Measurements from ENCODE around the gene WBP1.
A peak's percentile ranks its signal among the peaks of the same experiment; 100 is the strongest.

WBP1 gene

DNA sequence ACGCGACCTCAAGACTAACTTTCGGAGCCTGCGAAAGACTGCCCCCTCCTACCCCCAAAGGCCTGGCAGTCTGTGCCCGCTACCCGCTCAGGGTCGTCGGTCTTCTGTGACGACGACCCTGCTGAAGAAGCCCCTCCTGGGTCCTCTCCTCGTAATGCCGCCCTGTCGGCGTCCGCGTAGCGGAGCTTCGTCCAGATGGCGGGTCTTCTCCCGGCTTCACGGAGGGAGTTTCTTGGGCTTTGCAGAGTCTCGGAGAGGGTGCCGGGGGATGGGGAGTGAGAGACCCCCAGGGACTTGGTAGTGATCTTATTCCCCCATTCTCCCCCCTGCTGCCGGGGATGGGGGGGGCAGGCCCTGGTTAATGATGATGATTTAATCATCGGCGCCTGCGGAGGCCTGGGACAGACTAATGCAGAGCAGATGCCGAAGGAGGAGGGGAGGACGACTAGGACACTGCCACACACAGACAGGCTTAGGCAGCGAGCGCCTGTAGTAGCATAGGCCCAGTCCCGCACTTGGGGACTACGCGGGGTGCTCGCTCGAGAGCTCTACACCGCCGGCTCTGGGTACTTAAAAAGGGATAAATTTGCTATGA lies 49.8 kb downstream of the WBP1 start:
- H3K9me3 ChIP-seq (ENCODE audit: insufficient read depth, low read length): no peaks in the 10 kb centered on the region
- TF ChIP-seq EZH2phosphoT487 (conservative IDR thresholded peaks at IDR 0.05; ENCODE audit: low read length): no peak
- TF ChIP-seq, protein P1, sequence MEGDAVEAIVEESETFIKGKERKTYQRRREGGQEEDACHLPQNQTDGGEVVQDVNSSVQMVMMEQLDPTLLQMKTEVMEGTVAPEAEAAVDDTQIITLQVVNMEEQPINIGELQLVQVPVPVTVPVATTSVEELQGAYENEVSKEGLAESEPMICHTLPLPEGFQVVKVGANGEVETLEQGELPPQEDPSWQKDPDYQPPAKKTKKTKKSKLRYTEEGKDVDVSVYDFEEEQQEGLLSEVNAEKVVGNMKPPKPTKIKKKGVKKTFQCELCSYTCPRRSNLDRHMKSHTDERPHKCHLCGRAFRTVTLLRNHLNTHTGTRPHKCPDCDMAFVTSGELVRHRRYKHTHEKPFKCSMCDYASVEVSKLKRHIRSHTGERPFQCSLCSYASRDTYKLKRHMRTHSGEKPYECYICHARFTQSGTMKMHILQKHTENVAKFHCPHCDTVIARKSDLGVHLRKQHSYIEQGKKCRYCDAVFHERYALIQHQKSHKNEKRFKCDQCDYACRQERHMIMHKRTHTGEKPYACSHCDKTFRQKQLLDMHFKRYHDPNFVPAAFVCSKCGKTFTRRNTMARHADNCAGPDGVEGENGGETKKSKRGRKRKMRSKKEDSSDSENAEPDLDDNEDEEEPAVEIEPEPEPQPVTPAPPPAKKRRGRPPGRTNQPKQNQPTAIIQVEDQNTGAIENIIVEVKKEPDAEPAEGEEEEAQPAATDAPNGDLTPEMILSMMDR (IDR thresholded peaks at IDR 0.05; ENCODE audit: insufficient read depth, low read length, poor library complexity, severe bottlenecking): no peak
- H3K27ac ChIP-seq (ENCODE audit: low read depth, low read length): peak overlapping the region; percentile 90
- 0 out of 2 replicates have a peak, but pooled peaks cover 3% of the 10 kb centered on the region for H3K79me2 ChIP-seq (ENCODE audit: insufficient read depth, low read length)
- no peaks in the 10 kb centered on the region for H3K27me3 ChIP-seq (ENCODE audit: low read length)
- H4K20me1 ChIP-seq (ENCODE audit: low read depth, low read length): no peaks in the 10 kb centered on the region
- H3F3A ChIP-seq (ENCODE audit: insufficient read depth): peaks cover 4% of the 10 kb centered on the region; the same call in 1 of the 2 replicates
- H2AFZ ChIP-seq (ENCODE audit: low read depth, low read length, severe bottlenecking): peak overlapping the region; percentile 98
- no peaks in the 10 kb centered on the region for H3K36me3 ChIP-seq (ENCODE audit: low read length)
- H3K4me3 ChIP-seq (ENCODE audit: insufficient read depth, low read length, poor library complexity, severe bottlenecking): peak overlapping the region; percentile 70
- peak overlapping the region; percentile 68 for H3K9ac ChIP-seq (ENCODE audit: low read length)
- H3K4me2 ChIP-seq (ENCODE audit: low read depth, low read length, poor library complexity, severe bottlenecking): peak overlapping the region; percentile 66
- no peaks in the 10 kb centered on the region for H3K9me2 ChIP-seq (replicated peaks; ENCODE audit: insufficient read depth, low read length)

DNA sequence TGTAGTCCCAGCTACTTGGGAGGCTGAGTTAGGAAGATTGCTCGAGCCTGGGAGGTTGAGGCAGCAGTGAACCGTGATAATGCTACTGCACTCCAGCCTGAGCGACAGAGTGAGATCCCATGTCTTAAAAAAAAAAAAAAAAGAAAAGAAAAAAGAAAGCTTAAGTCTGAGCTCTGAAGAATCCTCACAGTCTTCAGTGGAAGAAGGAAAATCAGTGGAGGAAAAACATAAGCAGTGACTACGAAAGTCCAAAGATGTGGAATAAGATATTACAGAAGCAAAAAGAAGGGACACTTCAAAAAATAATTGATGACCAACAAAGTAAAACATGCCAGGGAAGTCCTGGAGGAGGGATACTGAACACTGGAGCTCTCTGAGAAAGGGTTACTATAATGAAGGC lies 52.0 kb downstream of the WBP1 start:
- Histone ChIP-seq H3K27me3 (ENCODE audit: low read length) (no peaks in the 10 kb centered on the region), H3K36me3 (ENCODE audit: low read length) (no peaks in the 10 kb centered on the region), H3K9ac (ENCODE audit: low read length) (no peak overlapping the region), H3K4me2 (ENCODE audit: low read depth, low read length, poor library complexity, severe bottlenecking) (no peak overlapping the region), H3K9me2 (replicated peaks; ENCODE audit: insufficient read depth, low read length) (no peaks in the 10 kb centered on the region), H3K27ac (ENCODE audit: low read depth, low read length) (no peak overlapping the region), H4K20me1 (ENCODE audit: low read depth, low read length) (no peaks in the 10 kb centered on the region), H3K9me3 (ENCODE audit: insufficient read depth, low read length) (no peaks in the 10 kb centered on the region), H2AFZ (ENCODE audit: low read depth, low read length, severe bottlenecking) (no peak overlapping the region), H3F3A (ENCODE audit: insufficient read depth) (peaks cover 4% of the 10 kb centered on the region; the same call in 1 of the 2 replicates), H3K4me3 (ENCODE audit: insufficient read depth, low read length, poor library complexity, severe bottlenecking) (no peak overlapping the region), H3K79me2 (ENCODE audit: insufficient read depth, low read length) (0 out of 2 replicates have a peak, but pooled peaks cover 3% of the 10 kb centered on the region)
- TF ChIP-seq, protein P1 (IDR thresholded peaks at IDR 0.05; ENCODE audit: insufficient read depth, low read length, poor library complexity, severe bottlenecking): no peak
- TF ChIP-seq EZH2phosphoT487 (conservative IDR thresholded peaks at IDR 0.05; ENCODE audit: low read length): no peak

Data from SU-DHL-6 (cell line).